Measurements from ENCODE around the gene PPP1R36.
"Not testable (repeated sequence)": the region's sequence is repeated elsewhere in the genome, so short reads cannot be mapped to it uniquely, and the experiment has no call there.

The PPP1R36 gene

DNA sequence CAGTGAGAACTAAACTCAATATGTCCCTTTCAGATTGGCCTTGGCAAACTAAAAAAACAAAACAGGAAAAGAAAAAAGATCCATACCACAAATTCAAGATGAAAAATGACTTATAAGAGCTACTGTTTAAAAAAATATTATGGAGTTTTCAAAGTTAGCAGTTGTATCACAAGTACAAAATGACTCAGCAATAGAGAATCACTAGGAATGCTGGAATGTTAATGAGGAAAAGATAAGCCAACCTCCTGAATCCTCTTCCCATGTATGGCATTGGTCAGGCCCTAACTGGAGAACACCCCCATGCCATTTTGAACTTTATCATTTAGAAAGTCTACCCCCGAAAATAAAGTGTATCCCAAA lies 62.2 kb downstream of the PPP1R36 start:
- DNase-seq (ENCODE audit: low spot score): no peak

DNA sequence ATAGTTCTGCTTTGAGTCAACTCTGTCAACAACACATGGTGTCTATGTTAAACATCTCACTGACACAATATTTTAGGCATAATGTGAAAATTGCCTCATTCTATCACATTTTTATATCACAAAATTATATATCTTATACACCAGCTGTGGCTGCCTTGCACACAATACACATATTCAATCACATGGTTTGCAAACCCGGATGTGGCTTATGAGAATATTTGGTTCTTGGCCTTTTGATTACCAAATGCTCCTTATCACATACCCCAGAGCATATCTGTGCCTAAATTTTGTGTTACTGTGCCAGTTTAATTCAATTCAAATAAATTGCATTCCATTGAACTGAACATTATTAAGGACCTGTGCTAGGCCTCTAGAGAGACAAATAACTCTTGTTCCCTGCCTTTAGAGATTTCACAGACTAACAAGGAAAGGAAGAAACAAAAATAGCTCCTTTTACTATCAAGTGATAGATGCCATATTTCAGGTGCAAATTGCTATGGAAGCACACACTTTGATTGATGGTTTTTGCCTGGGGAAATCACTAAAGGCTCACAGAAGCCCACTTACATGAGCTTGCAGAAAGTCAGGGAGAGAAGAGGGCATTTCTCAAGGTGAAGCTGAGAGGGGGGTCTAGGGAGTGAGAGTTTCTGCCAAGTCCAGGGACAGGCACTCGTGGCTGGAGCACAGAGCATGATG lies 63.4 kb downstream of the PPP1R36 start:
- DNase-seq (ENCODE audit: low spot score): no peak

GRCh38 chr14:64614166-64614565 lies 64.4 kb downstream of the PPP1R36 start:
- no peak for DNase-seq (ENCODE audit: low spot score)

GRCh38 chr14:64614805-64615391 lies 65.1 kb downstream of the PPP1R36 start:
- no peak for DNase-seq (ENCODE audit: low spot score)

DNA sequence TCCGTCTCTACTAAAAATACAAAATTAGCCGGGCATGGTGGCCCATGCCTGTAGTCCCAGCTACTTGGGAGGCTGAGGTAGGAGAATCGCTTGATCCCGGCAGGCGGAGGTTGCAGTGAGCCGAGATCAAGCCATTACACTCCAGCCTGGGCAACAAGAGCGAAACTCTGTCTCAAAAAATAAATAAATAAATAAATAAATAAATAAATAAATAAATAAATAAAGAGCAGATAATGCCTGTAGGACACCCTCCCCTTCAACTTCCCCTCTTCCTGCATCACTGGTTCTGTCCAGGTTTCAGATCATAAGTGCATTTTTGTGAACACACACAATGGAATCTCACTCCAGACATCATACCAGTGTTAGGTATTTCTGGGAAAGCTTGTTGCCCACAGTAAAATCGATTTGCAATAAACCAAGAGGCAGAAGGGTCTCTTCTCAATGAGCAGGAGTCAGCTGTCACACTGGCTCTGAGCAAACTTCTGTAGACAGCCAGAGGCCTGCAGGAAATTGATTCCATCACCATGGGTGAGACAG lies 68.2 kb downstream of the PPP1R36 start:
- not testable (repeated sequence) for DNase-seq (ENCODE audit: low spot score)

DNA sequence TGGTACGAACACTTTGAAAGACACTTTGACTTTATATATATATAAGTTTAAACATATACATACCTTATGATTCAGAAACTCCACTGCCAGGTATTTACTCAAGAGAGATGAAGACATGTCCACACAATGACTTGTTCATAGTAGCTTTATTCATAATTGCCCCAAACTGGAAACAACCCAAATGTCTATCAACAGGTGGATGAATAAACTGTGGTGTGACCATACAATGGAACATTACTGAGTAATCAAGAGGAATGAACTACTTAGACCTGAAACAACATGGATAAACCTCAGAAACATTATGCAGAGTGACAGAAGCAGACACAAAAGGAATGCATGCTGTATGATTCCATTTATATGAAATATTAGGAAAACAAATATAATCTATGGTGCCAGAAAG lies 71.1 kb downstream of the PPP1R36 start:
- DNase-seq (ENCODE audit: low spot score): no peak

- no peak for DNase-seq (ENCODE audit: low spot score)
These were observed 73.9 kb downstream of the PPP1R36 start for GRCh38 chr14:64623554-64624165.

- no peak for DNase-seq (ENCODE audit: low spot score)
These were observed 75.8 kb downstream of the PPP1R36 start for GRCh38 chr14:64625386-64626232.

- no peak for DNase-seq (ENCODE audit: low spot score)
These were observed 79.2 kb downstream of the PPP1R36 start for GRCh38 chr14:64628940-64629408.

- DNase-seq (ENCODE audit: low spot score): no peak
These were observed 81.0 kb downstream of the PPP1R36 start for GRCh38 chr14:64630778-64631177.

- DNase-seq (ENCODE audit: low spot score): not testable (repeated sequence)
These were observed 81.5 kb downstream of the PPP1R36 start for GRCh38 chr14:64631222-64631621.

GRCh38 chr14:64632056-64632455 lies 82.3 kb downstream of the PPP1R36 start:
- no peak for DNase-seq (ENCODE audit: low spot score)

DNA sequence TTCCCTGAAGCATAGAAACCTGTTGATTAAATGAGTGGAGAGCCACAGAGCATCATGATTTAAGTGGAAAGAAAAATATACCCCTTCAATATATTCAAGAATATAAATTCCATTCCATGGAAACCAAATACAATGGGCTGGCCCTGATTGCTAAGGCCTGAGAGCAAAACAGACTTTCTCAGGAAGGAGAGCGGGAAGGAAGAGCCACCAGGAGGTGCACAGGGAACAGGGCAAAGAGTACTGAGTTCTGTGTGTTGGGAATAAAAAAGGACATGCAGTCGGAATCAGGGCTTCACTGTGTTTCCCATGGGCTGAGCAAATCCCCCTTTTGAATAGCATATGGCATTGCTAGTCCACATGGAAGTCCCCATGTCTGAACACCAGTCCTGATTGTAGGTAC lies 84.8 kb downstream of the PPP1R36 start:
- no peak for DNase-seq (ENCODE audit: low spot score)

- peak; percentile 81 for DNase-seq (ENCODE audit: low spot score)
These were observed 86.6 kb downstream of the PPP1R36 start for GRCh38 chr14:64636208-64636979.

DNA sequence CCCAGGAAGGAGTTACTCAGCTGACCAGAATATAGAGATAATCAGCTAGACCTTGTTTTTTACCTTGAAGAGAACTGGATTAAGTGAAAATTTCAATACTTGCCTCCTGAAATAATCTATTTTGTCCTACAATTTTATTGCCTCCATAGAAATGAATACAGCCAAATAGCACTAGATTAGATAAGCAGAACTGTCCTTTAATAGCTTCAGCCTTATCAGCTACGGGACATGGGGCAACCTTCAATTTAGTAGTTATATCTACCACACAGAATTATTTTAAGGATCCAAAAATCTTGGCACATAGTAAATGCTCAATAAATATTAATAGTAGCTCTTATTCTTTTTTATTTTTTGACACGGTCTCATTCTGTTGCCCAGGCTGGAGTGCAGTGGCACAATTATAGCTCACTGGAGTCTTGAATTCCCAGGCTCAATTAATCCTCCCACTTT lies 87.2 kb downstream of the PPP1R36 start:
- no peak for DNase-seq (ENCODE audit: low spot score)

DNA sequence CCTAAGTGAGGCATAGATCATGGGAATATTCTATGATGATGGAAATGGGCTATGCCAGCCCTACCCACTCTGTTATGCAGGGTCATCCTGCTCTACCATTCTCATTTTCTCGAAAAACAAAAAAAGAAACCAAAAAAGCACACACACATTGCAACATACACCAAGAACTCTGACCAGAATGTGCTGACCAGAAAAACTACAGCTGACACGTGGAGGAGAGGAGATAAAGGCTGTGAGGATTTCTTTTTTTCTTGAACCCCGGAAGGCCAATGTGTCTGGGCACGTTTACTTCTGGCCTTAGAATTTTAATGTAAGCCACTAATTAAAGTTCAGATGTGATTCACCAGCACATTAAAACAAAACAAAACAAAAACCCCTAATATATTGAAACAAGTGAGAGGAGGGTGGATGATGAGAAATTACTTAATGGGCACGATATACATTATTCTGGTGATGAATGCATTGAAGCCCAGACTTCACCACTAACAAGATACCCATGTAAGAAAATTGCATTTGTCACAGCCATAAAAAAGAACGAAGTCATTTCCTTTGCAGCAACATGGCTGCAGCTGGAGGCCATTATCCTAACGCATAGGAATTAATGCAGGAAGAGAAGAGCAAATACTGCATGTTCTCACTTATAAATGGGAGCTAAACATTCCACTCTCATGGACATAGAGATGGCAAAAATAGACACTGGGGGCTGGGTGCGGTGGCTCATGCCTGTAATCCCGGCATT lies 88.1 kb downstream of the PPP1R36 start:
- no peak for DNase-seq (ENCODE audit: low spot score)

GRCh38 chr14:64638625-64639024 lies 88.9 kb downstream of the PPP1R36 start:
- DNase-seq (ENCODE audit: low spot score): no peak

All from left forelimb (tissue), 1 donor.